Progenitor cell of endocrine pancreas (in vitro differentiated cells): ENCODE results near the gene KHDRBS2. TPM values are rescaled to one million over a fixed set of nuclear protein-coding genes. Genes with fewer than 3 reads are reported as not detected.

ENCODE experiments used
- DNase-seq: peaks from one replicate; pipeline ENCODE4 v3.0.0; 2021; ENCODE audit warnings: low spot score; ENCODE audit not compliant: unreplicated experiment
- H3K27ac Mint-ChIP-seq: 2 replicates; pipeline ENCODE4 v1.8.0; 2021; ENCODE audit warnings: mild to moderate bottlenecking, moderate library complexity, mixed read lengths
- H3K27me3 Mint-ChIP-seq: 2 replicates; pipeline ENCODE4 v1.8.0; 2021; ENCODE audit warnings: mixed read lengths
- H3K36me3 Mint-ChIP-seq: 2 replicates; pipeline ENCODE4 v1.8.0; 2022; ENCODE audit warnings: mixed read lengths; ENCODE audit not compliant: insufficient read depth
- H3K4me1 Mint-ChIP-seq: 2 replicates; pipeline ENCODE4 v1.8.0; 2021; ENCODE audit warnings: low read depth, mixed read lengths
- H3K4me3 Mint-ChIP-seq: 2 replicates; pipeline ENCODE4 v1.8.0; 2021; ENCODE audit warnings: low read depth, mild to moderate bottlenecking, moderate library complexity, mixed read lengths
- H3K9me3 Mint-ChIP-seq: 2 replicates; pipeline ENCODE4 v1.8.0; 2021; ENCODE audit warnings: low read depth, mixed read lengths
- CTCF ChIP-seq: fragments of 200-600 bp; sonication (generic); IDR thresholded peaks from one replicate; pipeline ENCODE4 v1.5.0; 2021; ENCODE audit warnings: antibody characterized with exemption, mild to moderate bottlenecking; ENCODE audit not compliant: unreplicated experiment
- total RNA-seq: library from RNA; stranded (reverse); gene quantifications from 2 replicates; pipeline ENCODE4 v1.2.1, GENCODE V29; 2021

KHDRBS2 gene
- total RNA-seq, 1 donor from 2014 or later, result 9.7 TPM

GRCh38 chr6:62202078-62202477 lies 83.9 kb downstream of the KHDRBS2 start:
- Mint-ChIP-seq H3K27me3 (no peaks in the 10 kb centered on the region), H3K27ac (no peak overlapping the region), H3K36me3 (no peaks in the 10 kb centered on the region), H3K4me1 (no peaks in the 10 kb centered on the region), H3K4me3 (no peak overlapping the region), H3K9me3 (peaks cover 6% of the 10 kb centered on the region)
- no peak for DNase-seq
- TF ChIP-seq CTCF, result no peak

- H3K36me3 Mint-ChIP-seq, result no peaks in the 10 kb centered on the region
- H3K4me1 Mint-ChIP-seq, result no peaks in the 10 kb centered on the region
- no peaks in the 10 kb centered on the region for H3K9me3 Mint-ChIP-seq
- H3K4me3 Mint-ChIP-seq, result no peak overlapping the region
- H3K27ac Mint-ChIP-seq, result no peak overlapping the region
- no peaks in the 10 kb centered on the region for H3K27me3 Mint-ChIP-seq
- no peak for TF ChIP-seq CTCF
- DNase-seq, result no peak
Observed at GRCh38 chr6:62192593-62192992, 93.4 kb downstream of the KHDRBS2 start.

GRCh38 chr6:62175195-62175594 lies 110.8 kb downstream of the KHDRBS2 start:
- H3K27me3 Mint-ChIP-seq, result no peaks in the 10 kb centered on the region

GRCh38 chr6:62174548-62174947 lies 111.5 kb downstream of the KHDRBS2 start:
- no peak for TF ChIP-seq CTCF

More at GRCh38 chr6:62175195-62175594, 110.8 kb downstream of the KHDRBS2 start:
- no peak overlapping the region for H3K27ac Mint-ChIP-seq
- peaks cover 4% of the 10 kb centered on the region for H3K9me3 Mint-ChIP-seq
- peaks cover 3% of the 10 kb centered on the region for H3K36me3 Mint-ChIP-seq
- no peak for DNase-seq
- no peaks in the 10 kb centered on the region for H3K4me1 Mint-ChIP-seq
- no peak for TF ChIP-seq CTCF
- H3K4me3 Mint-ChIP-seq, result no peak overlapping the region

GRCh38 chr6:62167736-62168135 lies 118.3 kb downstream of the KHDRBS2 start:
- no peak for TF ChIP-seq CTCF
- Mint-ChIP-seq H3K36me3 (peaks cover 5% of the 10 kb centered on the region), H3K9me3 (peaks cover 6% of the 10 kb centered on the region), H3K27me3 (no peaks in the 10 kb centered on the region), H3K4me3 (no peak overlapping the region), H3K27ac (no peak overlapping the region), H3K4me1 (no peaks in the 10 kb centered on the region)
- DNase-seq, result no peak

More at GRCh38 chr6:62174548-62174947, 111.5 kb downstream of the KHDRBS2 start:
- H3K27ac Mint-ChIP-seq, result no peak overlapping the region
- no peak overlapping the region for H3K4me3 Mint-ChIP-seq
- H3K36me3 Mint-ChIP-seq, result peaks cover 3% of the 10 kb centered on the region
- no peaks in the 10 kb centered on the region for H3K4me1 Mint-ChIP-seq
- no peaks in the 10 kb centered on the region for H3K27me3 Mint-ChIP-seq
- peaks cover 4% of the 10 kb centered on the region for H3K9me3 Mint-ChIP-seq
- DNase-seq, result no peak
